Adrenal gland (tissue), 5 donors: ENCODE results near the gene VEGFB.

Experiments used
- CTCF ChIP-seq, 6 experiments: fragments of 450-650 bp in 4 of 6; fragments of 200-600 bp in 2 of 6; sonication (generic) in 1 of 6; IDR thresholded peaks; 1 replicate in 5 of 6; 2 replicates in 1 of 6; pipeline versions ENCODE4 v1.5.1 to v1.8.0; 2016 to 2021; ENCODE audit warnings: antibody characterized with exemption in 6 of 6, mild to moderate bottlenecking in 2 of 6, moderate library complexity in 1 of 6
- POLR2A ChIP-seq, 2 donors: fragments of 450-650 bp; IDR thresholded peaks; one replicate each; pipeline ENCODE4 v1.6.1; 2017; ENCODE audit warnings: antibody characterized with exemption in 2 of 2, mild to moderate bottlenecking in 2 of 2, moderate library complexity in 1 of 2
- donor health status: DM: no; HTN: no; CAD: no.

- TF ChIP-seq POLR2A (IDR thresholded peaks at IDR 0.05) (peak in 1 of 2 donors; percentile 5), CTCF (IDR thresholded peaks at IDR 0.05) (peak in 1 of 6 experiments; percentile 6)
Observed at GRCh38 chr11:64241491-64242374, 7.3 kb downstream of the VEGFB start.
